Middle frontal gyrus (tissue), 1 donor: ENCODE data around the gene HTR7.
"Not testable (repeated sequence)": the region's sequence is repeated elsewhere in the genome, so short reads cannot be mapped to it uniquely, and the experiment has no call there.

Experiments
- DNase-seq: peaks from one replicate; pipeline ENCODE4 v3.0.0-alpha.2; 2015; ENCODE audit warnings: low spot score; ENCODE audit errors: extremely low spot score

HTR7 gene

GRCh38 chr10:90858461-90858968, 676 bp upstream of the HTR7 start:
- DNase-seq, result no peak

- DNase-seq, result no peak
These were observed 740 bp downstream of the HTR7 start for GRCh38 chr10:90856964-90857634.

GRCh38 chr10:90856261-90856660, 1.6 kb downstream of the HTR7 start:
- no peak for DNase-seq

GRCh38 chr10:90855126-90855525, 2.7 kb downstream of the HTR7 start:
- no peak for DNase-seq

- DNase-seq, result no peak
These were observed 7.7 kb downstream of the HTR7 start for GRCh38 chr10:90849956-90850749.

GRCh38 chr10:90847436-90847835, 10.4 kb downstream of the HTR7 start:
- no peak for DNase-seq

- no peak for DNase-seq
These were observed 11.1 kb downstream of the HTR7 start for GRCh38 chr10:90846746-90847145.

- no peak for DNase-seq
These were observed 12.1 kb downstream of the HTR7 start for GRCh38 chr10:90845726-90846125.

GRCh38 chr10:90842725-90843124, 15.1 kb downstream of the HTR7 start:
- no peak for DNase-seq

- DNase-seq, result no peak
These were observed 20.4 kb downstream of the HTR7 start for GRCh38 chr10:90837486-90837885.

- no peak for DNase-seq
These were observed 23.5 kb downstream of the HTR7 start for GRCh38 chr10:90834326-90834725.

GRCh38 chr10:90832111-90832510, 25.7 kb downstream of the HTR7 start:
- DNase-seq, result no peak

- no peak for DNase-seq
These were observed 35.3 kb downstream of the HTR7 start for GRCh38 chr10:90822508-90822907.

GRCh38 chr10:90821864-90822263, 36.0 kb downstream of the HTR7 start:
- DNase-seq, result not testable (repeated sequence)

GRCh38 chr10:90819911-90820310, 37.9 kb downstream of the HTR7 start:
- DNase-seq, result no peak

GRCh38 chr10:90818736-90819135, 39.1 kb downstream of the HTR7 start:
- DNase-seq, result no peak

- DNase-seq, result no peak
These were observed 40.5 kb downstream of the HTR7 start for GRCh38 chr10:90817128-90817889.

- DNase-seq, result no peak
These were observed 41.4 kb downstream of the HTR7 start for GRCh38 chr10:90816466-90816865.

- DNase-seq, result no peak
These were observed 44.1 kb downstream of the HTR7 start for GRCh38 chr10:90813594-90814365.

GRCh38 chr10:90807106-90807505, 50.7 kb downstream of the HTR7 start:
- not testable (repeated sequence) for DNase-seq

GRCh38 chr10:90806677-90807076, 51.2 kb downstream of the HTR7 start:
- no peak for DNase-seq
